ENCODE measurements around the gene PTPN13. TPM values are rescaled to one million over a fixed set of nuclear protein-coding genes. Genes with fewer than 3 reads are reported as not detected.

The PTPN13 gene
- total and polyA plus RNA-seq, 8 donors: 2.3 to 38.6 (median 5.4) TPM

- Histone ChIP-seq H3K36me3 (no peaks in the 10 kb centered on the region), H3K4me3 (no peak overlapping the region), H3K27me3 (no peaks in the 10 kb centered on the region), H3K27ac (no peak overlapping the region), H3K4me1 (no peaks in the 10 kb centered on the region), H3K9me3 (no peaks in the 10 kb centered on the region)
- intact Hi-C loops (cut with DNase I; ENCODE audit: low total_unique reads): no loop called here
- TF ChIP-seq POLR2A (IDR thresholded peaks at IDR 0.05) (no peak), EP300 (IDR thresholded peaks at IDR 0.05) (no peak), POLR2AphosphoS5 (IDR thresholded peaks at IDR 0.05) (no peak)
- TF ChIP-seq, protein P1, sequence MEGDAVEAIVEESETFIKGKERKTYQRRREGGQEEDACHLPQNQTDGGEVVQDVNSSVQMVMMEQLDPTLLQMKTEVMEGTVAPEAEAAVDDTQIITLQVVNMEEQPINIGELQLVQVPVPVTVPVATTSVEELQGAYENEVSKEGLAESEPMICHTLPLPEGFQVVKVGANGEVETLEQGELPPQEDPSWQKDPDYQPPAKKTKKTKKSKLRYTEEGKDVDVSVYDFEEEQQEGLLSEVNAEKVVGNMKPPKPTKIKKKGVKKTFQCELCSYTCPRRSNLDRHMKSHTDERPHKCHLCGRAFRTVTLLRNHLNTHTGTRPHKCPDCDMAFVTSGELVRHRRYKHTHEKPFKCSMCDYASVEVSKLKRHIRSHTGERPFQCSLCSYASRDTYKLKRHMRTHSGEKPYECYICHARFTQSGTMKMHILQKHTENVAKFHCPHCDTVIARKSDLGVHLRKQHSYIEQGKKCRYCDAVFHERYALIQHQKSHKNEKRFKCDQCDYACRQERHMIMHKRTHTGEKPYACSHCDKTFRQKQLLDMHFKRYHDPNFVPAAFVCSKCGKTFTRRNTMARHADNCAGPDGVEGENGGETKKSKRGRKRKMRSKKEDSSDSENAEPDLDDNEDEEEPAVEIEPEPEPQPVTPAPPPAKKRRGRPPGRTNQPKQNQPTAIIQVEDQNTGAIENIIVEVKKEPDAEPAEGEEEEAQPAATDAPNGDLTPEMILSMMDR (IDR thresholded peaks at IDR 0.05): no peak
- no peak for DNase-seq
- 79 to 90% (median 86%) methylated on average over 2 of the region's 2 CpGs for WGBS, 5 donors
Observed at GRCh38 chr4:86683167-86683566, 89.1 kb downstream of the PTPN13 start.

- intact Hi-C loops (cut with DNase I; ENCODE audit: low total_unique reads): no loop called here
- Histone ChIP-seq H3K36me3 (no peaks in the 10 kb centered on the region), H3K4me3 (no peak overlapping the region), H3K27ac (no peak overlapping the region), H3K9me3 (no peaks in the 10 kb centered on the region), H3K27me3 (no peaks in the 10 kb centered on the region), H3K4me1 (no peaks in the 10 kb centered on the region)
- TF ChIP-seq, protein P1 (IDR thresholded peaks at IDR 0.05): no peak
- TF ChIP-seq EP300 (IDR thresholded peaks at IDR 0.05) (no peak), POLR2AphosphoS5 (IDR thresholded peaks at IDR 0.05) (no peak), POLR2A (IDR thresholded peaks at IDR 0.05) (no peak)
- no peak for DNase-seq
- WGBS, 5 donors: 65 to 96% (median 94%) methylated on average over 2 of the region's 2 CpGs
Observed at GRCh38 chr4:86683983-86684382, 89.9 kb downstream of the PTPN13 start.

- Histone ChIP-seq H3K27me3 (no peaks in the 10 kb centered on the region), H3K9me3 (no peaks in the 10 kb centered on the region), H3K36me3 (peaks cover 0 to 7% (median 3%) of the 10 kb centered on the region in 4 donors), H3K4me3 (no peak overlapping the region), H3K4me1 (no peaks in the 10 kb centered on the region), H3K27ac (no peak overlapping the region)
- 40 to 55% (median 44%) methylated on average over 3 of the region's 3 CpGs for WGBS, 5 donors
- peak in 1 of 2 donors; percentile 9 for DNase-seq
- TF ChIP-seq EP300 (IDR thresholded peaks at IDR 0.05): no peak
- TF ChIP-seq POLR2A (IDR thresholded peaks at IDR 0.05): no peak
- no peak for TF ChIP-seq POLR2AphosphoS5 (IDR thresholded peaks at IDR 0.05)
- TF ChIP-seq, protein P1 (IDR thresholded peaks at IDR 0.05): no peak
- intact Hi-C loops (cut with DNase I; ENCODE audit: low total_unique reads): no loop called here
Observed at GRCh38 chr4:86685401-86685800, 91.3 kb downstream of the PTPN13 start.

GRCh38 chr4:86686741-86687140 is 92.6 kb downstream of the PTPN13 start:
- H3K27me3 ChIP-seq: no peaks in the 10 kb centered on the region
- no peak for DNase-seq
- intact Hi-C loops (cut with DNase I; ENCODE audit: low total_unique reads): no loop called here
- H3K9me3 ChIP-seq: no peaks in the 10 kb centered on the region
- H3K27ac ChIP-seq: no peak overlapping the region
- H3K4me1 ChIP-seq: no peaks in the 10 kb centered on the region
- H3K36me3 ChIP-seq: peaks cover 0 to 7% (median 3%) of the 10 kb centered on the region in 4 donors
- WGBS, 5 donors: 82 to 86% (median 83%) methylated on average over 3 of the region's 3 CpGs
- TF ChIP-seq POLR2A (IDR thresholded peaks at IDR 0.05) (no peak), POLR2AphosphoS5 (IDR thresholded peaks at IDR 0.05) (no peak), EP300 (IDR thresholded peaks at IDR 0.05) (no peak)
- TF ChIP-seq, protein P1 (IDR thresholded peaks at IDR 0.05): no peak
- H3K4me3 ChIP-seq: no peak overlapping the region
